ENCODE data around the gene RASA3.

RASA3 gene

GRCh38 chr13:113974304-113975281 lies 157.8 kb downstream of the RASA3 start:
- Histone ChIP-seq H3K9me3 (ENCODE audit: insufficient read depth, low read length) (peaks cover 5% of the 10 kb centered on the region; the same call in 1 of the 2 replicates), H3K4me1 (ENCODE audit: low read length) (no peaks in the 10 kb centered on the region), H3K36me3 (replicated peaks; ENCODE audit: low read depth, low read length) (no peaks in the 10 kb centered on the region), H3K4me2 (ENCODE audit: low read length) (no peak overlapping the region), H4K20me1 (ENCODE audit: insufficient read depth, low read length) (no peaks in the 10 kb centered on the region), H3K27me3 (ENCODE audit: low read depth, low read length) (no peaks in the 10 kb centered on the region), H2AFZ (ENCODE audit: low read depth, low read length) (no peak overlapping the region), H3K4me3 (ENCODE audit: low read length) (no peak overlapping the region), H3K9ac (ENCODE audit: low read length) (no peak overlapping the region), H3K79me2 (ENCODE audit: low read length) (no peaks in the 10 kb centered on the region), H3K27ac (ENCODE audit: low read length) (no peak overlapping the region)
- TF ChIP-seq CTCF (IDR thresholded peaks at IDR 0.05; ENCODE audit: low read depth, low read length) (no peak), EZH2phosphoT487 (IDR thresholded peaks at IDR 0.05; ENCODE audit: low read depth) (no peak)

GRCh38 chr13:113973218-113974164 lies 158.9 kb downstream of the RASA3 start, which contains the start of gene C13orf46:
Gene C13orf46, minus strand, starts transcription at chr13:113974076. Its CDS starts 79 bp downstream, at chr13:113973997.
- H2AFZ ChIP-seq (ENCODE audit: low read depth, low read length): no peak within 1 kb of the TSS
- no peaks in the 10 kb centered on the region for H3K36me3 ChIP-seq (replicated peaks; ENCODE audit: low read depth, low read length)
- H3K4me3 ChIP-seq (ENCODE audit: low read length): no peak within 1 kb of the TSS
- no peaks in the 10 kb centered on the region for H4K20me1 ChIP-seq (ENCODE audit: insufficient read depth, low read length)
- H3K4me1 ChIP-seq (ENCODE audit: low read length): no peaks in the 10 kb centered on the region
- H3K9me3 ChIP-seq (ENCODE audit: insufficient read depth, low read length): peaks cover 5% of the 10 kb centered on the region; the same call in 1 of the 2 replicates
- H3K4me2 ChIP-seq (ENCODE audit: low read length): no peak within 1 kb of the TSS
- H3K9ac ChIP-seq (ENCODE audit: low read length): no peak within 1 kb of the TSS
- H3K79me2 ChIP-seq (ENCODE audit: low read length): no peaks in the 10 kb centered on the region
- TF ChIP-seq EZH2phosphoT487 (IDR thresholded peaks at IDR 0.05; ENCODE audit: low read depth) (no peak), CTCF (IDR thresholded peaks at IDR 0.05; ENCODE audit: low read depth, low read length) (no peak)
- no peak within 1 kb of the TSS for H3K27ac ChIP-seq (ENCODE audit: low read length)
- no peaks in the 10 kb centered on the region for H3K27me3 ChIP-seq (ENCODE audit: low read depth, low read length)

DNA sequence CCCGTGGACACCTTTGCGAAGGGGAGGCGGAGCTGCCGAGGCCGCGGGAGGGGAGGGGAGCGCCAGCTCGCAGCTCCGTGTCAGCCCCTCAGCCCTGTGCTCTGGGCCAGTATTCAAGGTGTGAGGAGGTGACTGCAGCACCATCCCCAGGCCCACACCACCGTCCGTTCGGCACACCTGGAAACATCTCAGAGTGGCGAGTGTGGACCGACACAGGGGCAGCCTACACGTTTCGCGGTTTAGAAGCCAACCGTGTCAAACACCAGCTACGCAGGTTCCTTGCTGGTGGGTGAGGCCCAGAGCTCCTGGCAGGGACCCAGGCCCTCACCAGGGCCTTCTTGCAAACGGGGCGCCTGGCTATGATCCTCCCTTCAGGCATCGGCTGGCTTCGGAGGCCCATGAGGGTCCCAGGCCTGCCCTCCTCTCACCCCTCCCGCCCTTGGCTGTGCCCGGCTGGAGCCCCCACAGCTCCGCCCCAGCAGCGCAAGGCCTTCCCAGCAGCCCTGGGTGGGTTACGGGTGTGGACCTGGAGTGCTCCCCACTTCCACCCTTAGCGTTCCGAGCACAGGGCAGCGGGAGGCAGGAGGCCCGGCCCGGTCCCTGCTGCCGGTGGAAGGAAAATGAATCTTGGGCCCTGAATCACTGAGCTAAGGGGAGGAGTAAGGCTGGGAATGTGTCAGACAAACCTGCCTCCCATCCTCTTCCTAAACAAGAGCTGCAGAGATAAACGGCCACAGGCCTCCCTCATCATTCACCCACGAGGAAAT lies 159.8 kb downstream of the RASA3 start:
- no peaks in the 10 kb centered on the region for H4K20me1 ChIP-seq (ENCODE audit: insufficient read depth, low read length)
- no peak overlapping the region for H3K4me2 ChIP-seq (ENCODE audit: low read length)
- no peaks in the 10 kb centered on the region for H3K36me3 ChIP-seq (replicated peaks; ENCODE audit: low read depth, low read length)
- no peak for TF ChIP-seq CTCF (IDR thresholded peaks at IDR 0.05; ENCODE audit: low read depth, low read length)
- TF ChIP-seq EZH2phosphoT487 (IDR thresholded peaks at IDR 0.05; ENCODE audit: low read depth): no peak
- H3K4me1 ChIP-seq (ENCODE audit: low read length): no peaks in the 10 kb centered on the region
- H3K9me3 ChIP-seq (ENCODE audit: insufficient read depth, low read length): peaks cover 5% of the 10 kb centered on the region; the same call in 1 of the 2 replicates
- no peak overlapping the region for H3K9ac ChIP-seq (ENCODE audit: low read length)
- no peak overlapping the region for H2AFZ ChIP-seq (ENCODE audit: low read depth, low read length)
- H3K79me2 ChIP-seq (ENCODE audit: low read length): no peaks in the 10 kb centered on the region
- no peak overlapping the region for H3K27ac ChIP-seq (ENCODE audit: low read length)
- H3K27me3 ChIP-seq (ENCODE audit: low read depth, low read length): no peaks in the 10 kb centered on the region
- H3K4me3 ChIP-seq (ENCODE audit: low read length): no peak overlapping the region

All from OCI-LY3 (cell line).